ENCODE data around the gene SLC35G3. TPM values are rescaled to one million over a fixed set of nuclear protein-coding genes. Genes with fewer than 3 reads are reported as not detected.
A peak's percentile ranks its signal among the peaks of the same experiment; 100 is the strongest.

The SLC35G3 gene
- total RNA-seq, 5 donors from 2014 or later (not counting 1 experiment from before 2014, with no cell fraction given) = not detected

DNA sequence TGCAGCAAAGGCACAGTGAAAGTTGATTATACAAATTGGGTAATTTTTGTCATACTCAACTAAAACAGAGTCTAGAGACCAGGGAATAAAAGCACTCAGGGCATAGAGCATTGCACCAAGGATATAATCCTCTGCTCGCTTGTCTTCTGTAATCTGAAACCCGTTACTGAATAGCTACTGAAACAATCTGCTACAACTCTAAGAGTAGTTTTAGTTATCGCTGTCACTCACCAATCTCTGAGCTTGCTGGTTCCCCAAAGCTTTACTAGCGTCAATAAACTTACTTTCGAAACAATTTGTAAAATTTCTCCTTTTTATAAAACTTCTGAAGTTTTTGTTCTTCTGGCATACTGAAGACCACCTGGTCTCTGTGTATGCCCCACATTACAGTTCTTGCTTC is 22.9 kb upstream of the SLC35G3 start:
- 71% methylated on average over 3 of the region's 5 CpGs for whole genome bisulfite sequencing (ENCODE audit: insufficient coverage)
- Mint-ChIP-seq H3K4me1 (peaks cover 76 to 93% (median 87%) of the 10 kb centered on the region in 3 donors), H3K27ac (peak overlapping the region; percentile 97 to 99), H3K9me3 (no peaks in the 10 kb centered on the region), H3K36me3 (peaks cover 7% of the 10 kb centered on the region), H3K27me3 (no peaks in the 10 kb centered on the region), H3K4me3 (peak overlapping the region in 1 of 3 donors; percentile 76)
- DNase-seq = no peak
- ATAC-seq (replicated peaks in 1 of 4) = no peak
- H3K36me3 ChIP-seq (ENCODE audit: control insufficient read depth in 2 of 2, extremely low read depth in 1 of 2, insufficient read depth in 1 of 2, low read length in 1 of 2) = no peaks in the 10 kb centered on the region
- H3K27me3 ChIP-seq (replicated peaks in 1 of 2; ENCODE audit: control insufficient read depth in 2 of 2, extremely low read depth in 1 of 2, insufficient read depth in 2 of 2, low read length in 1 of 2) = no peaks in the 10 kb centered on the region
- ChIA-PET CTCF (interaction anchor here in 1 of 2 donors (0.6 kb wide), 1 partner anchor 204 kb away, joined by 7 read pairs; no protein-coding TSS in a partner anchor), POLR2A (interaction anchor here in 1 of 2 donors (0.7 kb wide), 1 partner anchor 77 kb away, joined by 3 read pairs; no protein-coding TSS in a partner anchor)
- H3K4me1 ChIP-seq (ENCODE audit: control insufficient read depth in 1 of 2, extremely low read depth in 1 of 2, insufficient read depth in 2 of 2, low read length in 2 of 2) = peaks cover 61 to 72% of the 10 kb centered on the region in 2 experiments
- peak overlapping the region; percentile 88 for H3K27ac ChIP-seq (ENCODE audit: low read length)
- H3K9me3 ChIP-seq = no peaks in the 10 kb centered on the region
- no peak overlapping the region for H3K4me3 ChIP-seq (ENCODE audit: control insufficient read depth in 1 of 2, extremely low read depth in 1 of 2, low read length in 1 of 2)

DNA sequence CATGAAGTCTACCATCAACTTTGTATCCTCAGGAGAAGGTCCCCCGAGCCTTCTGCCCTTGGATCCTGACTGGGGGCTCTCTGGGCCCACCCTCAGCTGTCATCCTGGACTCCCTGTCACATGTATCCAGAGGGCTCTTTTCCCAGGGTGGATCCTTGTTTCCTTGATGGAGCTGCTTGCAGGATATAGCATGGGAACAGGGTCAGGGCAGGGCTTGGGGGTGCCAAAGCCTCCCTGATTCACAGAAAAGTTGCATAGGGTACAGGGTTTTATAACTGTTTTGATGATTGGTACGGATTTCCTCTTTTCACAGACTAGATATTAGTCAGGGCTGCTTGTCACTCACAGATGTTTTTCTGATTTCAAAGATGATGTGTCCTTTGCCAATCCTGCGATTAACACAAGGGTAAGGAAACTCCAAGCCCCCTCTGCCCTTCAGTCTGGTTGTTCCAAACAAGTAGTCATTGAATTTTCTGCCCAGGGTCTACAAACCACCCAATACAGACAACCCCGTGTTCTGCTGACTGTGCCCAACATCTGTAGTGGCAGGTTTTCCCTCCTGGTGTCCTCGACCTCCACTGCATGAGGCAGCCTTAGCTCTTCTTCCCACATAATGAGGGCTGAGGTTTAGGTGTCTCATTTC is 20.6 kb upstream of the SLC35G3 start:
- peak overlapping the region; percentile 88 for H3K27ac ChIP-seq (ENCODE audit: low read length)
- 0% methylated on average over 1 of the region's 5 CpGs for WGBS (ENCODE audit: insufficient coverage)
- H3K4me1 ChIP-seq (ENCODE audit: control insufficient read depth in 1 of 2, extremely low read depth in 1 of 2, insufficient read depth in 2 of 2, low read length in 2 of 2) = peaks cover 69 to 81% of the 10 kb centered on the region in 2 experiments
- peaks cover 0 to 5% (median 0%) of the 10 kb centered on the region in 3 donors for H3K9me3 Mint-ChIP-seq
- peak in 25 of 35 experiments; percentile 2 to 61 (median 22) for DNase-seq
- no peaks in the 10 kb centered on the region for H3K9me3 ChIP-seq
- ATAC-seq (replicated peaks in 1 of 4) = peak; percentile 53 to 67 (median 64)
- peak overlapping the region; percentile 73 to 76 (median 74) for H3K4me3 Mint-ChIP-seq
- H3K36me3 ChIP-seq (ENCODE audit: control insufficient read depth in 2 of 2, extremely low read depth in 1 of 2, insufficient read depth in 1 of 2, low read length in 1 of 2) = no peaks in the 10 kb centered on the region
- ChIA-PET CTCF (interaction anchor here in 1 of 2 donors (0.5 to 2.0 kb wide), 12 partner anchors 25 to 398 kb away, joined by 3 to 13 read pairs (median 4); no protein-coding TSS in a partner anchor), POLR2A (interaction anchor here (0.9 to 2.1 kb wide), 7 partner anchors 24 to 307 kb away, joined by 3 to 11 read pairs (median 5); partner anchors contain the start of gene SLFN5 (in 1 of the 2))
- H3K36me3 Mint-ChIP-seq = peaks cover 4% of the 10 kb centered on the region
- H3K27ac Mint-ChIP-seq = peak overlapping the region; percentile 97 to 99
- peak overlapping the region; percentile 34 to 45 for H3K4me3 ChIP-seq (ENCODE audit: control insufficient read depth in 1 of 2, extremely low read depth in 1 of 2, low read length in 1 of 2)
- peaks cover 87 to 91% (median 90%) of the 10 kb centered on the region in 3 donors for H3K4me1 Mint-ChIP-seq
- H3K27me3 Mint-ChIP-seq = no peaks in the 10 kb centered on the region
- H3K27me3 ChIP-seq (replicated peaks in 1 of 2; ENCODE audit: control insufficient read depth in 2 of 2, extremely low read depth in 1 of 2, insufficient read depth in 2 of 2, low read length in 1 of 2) = no peaks in the 10 kb centered on the region

DNA sequence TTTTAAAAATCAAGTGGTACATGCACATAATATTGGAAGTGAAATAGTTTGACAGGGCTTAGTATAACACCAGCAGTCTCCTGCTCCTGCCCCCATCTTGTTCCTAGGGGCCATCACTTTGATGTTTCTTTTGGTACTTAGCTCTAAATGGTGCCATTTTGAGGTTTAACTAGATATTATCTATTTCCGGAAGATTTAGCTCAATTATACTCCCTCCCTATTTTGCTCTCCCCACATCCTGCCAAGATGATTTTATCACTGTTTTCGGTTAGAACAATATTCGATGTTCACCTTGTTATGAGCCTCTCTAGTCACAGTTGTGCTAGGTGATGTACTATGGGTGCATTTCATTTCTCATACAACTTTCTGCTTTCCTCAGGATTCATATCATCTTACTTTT is 20.0 kb upstream of the SLC35G3 start:
- Histone ChIP-seq H3K27me3 (replicated peaks in 1 of 2; ENCODE audit: control insufficient read depth in 2 of 2, extremely low read depth in 1 of 2, insufficient read depth in 2 of 2, low read length in 1 of 2) (no peaks in the 10 kb centered on the region), H3K36me3 (ENCODE audit: control insufficient read depth in 2 of 2, extremely low read depth in 1 of 2, insufficient read depth in 1 of 2, low read length in 1 of 2) (no peaks in the 10 kb centered on the region), H3K27ac (ENCODE audit: low read length) (peak overlapping the region; percentile 88), H3K4me3 (ENCODE audit: control insufficient read depth in 1 of 2, extremely low read depth in 1 of 2, low read length in 1 of 2) (peak overlapping the region; percentile 34 to 45), H3K9me3 (no peaks in the 10 kb centered on the region), H3K4me1 (ENCODE audit: control insufficient read depth in 1 of 2, extremely low read depth in 1 of 2, insufficient read depth in 2 of 2, low read length in 2 of 2) (peaks cover 63 to 77% of the 10 kb centered on the region in 2 experiments)
- ATAC-seq (replicated peaks in 1 of 4) (peak; percentile 82 to 87 (median 83)), DNase-seq (peak in 31 of 35 experiments; percentile 12 to 89 (median 38))
- no CpG with 5 or more reads among the region's 3 CpGs for WGBS (ENCODE audit: insufficient coverage)
- H3K27ac Mint-ChIP-seq = peak overlapping the region; percentile 97 to 99
- ChIA-PET POLR2A (interaction anchor here (0.5 to 2.1 kb wide), 11 partner anchors 25 to 308 kb away, joined by 3 to 11 read pairs (median 4); partner anchors contain the start of gene SLFN5 (in 2 of the 2)), CTCF (interaction anchor here in 1 of 2 donors (0.5 to 2.0 kb wide), 10 partner anchors 25 to 398 kb away, joined by 3 to 13 read pairs (median 4); no protein-coding TSS in a partner anchor)
- H3K4me1 Mint-ChIP-seq = peaks cover 87 to 91% (median 90%) of the 10 kb centered on the region in 3 donors
- peak overlapping the region; percentile 73 to 76 (median 74) for H3K4me3 Mint-ChIP-seq
- H3K36me3 Mint-ChIP-seq = peaks cover 4% of the 10 kb centered on the region
- no peaks in the 10 kb centered on the region for H3K27me3 Mint-ChIP-seq
- H3K9me3 Mint-ChIP-seq = peaks cover 0 to 5% (median 0%) of the 10 kb centered on the region in 3 donors

DNA sequence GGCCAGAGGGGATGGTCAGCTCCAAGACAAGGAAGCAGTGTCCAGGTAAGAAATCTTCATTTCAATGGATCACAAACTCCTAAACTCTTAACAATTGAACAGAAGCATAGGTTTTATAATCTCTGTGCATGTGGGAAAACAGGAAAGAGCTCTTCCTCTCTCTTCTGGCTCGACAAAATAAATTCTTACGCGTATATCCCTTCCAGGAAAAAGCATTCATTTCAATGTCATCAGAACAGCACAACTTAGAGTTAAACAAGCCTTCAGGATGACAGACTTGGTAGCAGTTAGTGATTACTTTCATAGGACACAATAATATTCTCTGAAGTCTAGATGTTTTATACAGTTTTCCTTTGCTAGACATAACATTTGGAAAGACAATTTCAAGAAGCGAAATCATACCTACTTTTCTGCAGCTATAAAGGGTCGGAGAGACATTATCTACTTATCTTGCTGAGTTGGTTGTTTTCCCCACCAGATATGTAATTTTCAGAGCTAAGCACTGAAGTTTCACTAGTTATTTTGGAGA is 19.3 kb upstream of the SLC35G3 start:
- ChIA-PET POLR2A (interaction anchor here (0.5 to 2.1 kb wide), 14 partner anchors 25 to 321 kb away, joined by 3 to 11 read pairs (median 4); partner anchors contain the start of genes SLFN5 (in 2 of the 2) and RFFL (in 1 of the 2)), CTCF (interaction anchor here (0.5 to 2.0 kb wide), 9 partner anchors 26 to 399 kb away, joined by 3 to 13 read pairs (median 4); no protein-coding TSS in a partner anchor)
- Mint-ChIP-seq H3K4me1 (peaks cover 87 to 91% (median 90%) of the 10 kb centered on the region in 3 donors), H3K27ac (peak overlapping the region; percentile 97 to 99), H3K4me3 (peak overlapping the region; percentile 73 to 76 (median 74)), H3K27me3 (no peaks in the 10 kb centered on the region), H3K9me3 (peaks cover 0 to 5% (median 0%) of the 10 kb centered on the region in 3 donors), H3K36me3 (peaks cover 4% of the 10 kb centered on the region)
- Histone ChIP-seq H3K27ac (ENCODE audit: low read length) (peak overlapping the region; percentile 88), H3K4me1 (ENCODE audit: control insufficient read depth in 1 of 2, extremely low read depth in 1 of 2, insufficient read depth in 2 of 2, low read length in 2 of 2) (peaks cover 61 to 71% of the 10 kb centered on the region in 2 experiments), H3K36me3 (ENCODE audit: control insufficient read depth in 2 of 2, extremely low read depth in 1 of 2, insufficient read depth in 1 of 2, low read length in 1 of 2) (no peaks in the 10 kb centered on the region), H3K9me3 (no peaks in the 10 kb centered on the region), H3K4me3 (ENCODE audit: control insufficient read depth in 1 of 2, extremely low read depth in 1 of 2, low read length in 1 of 2) (peak overlapping the region in 1 of 2 donors; percentile 14), H3K27me3 (replicated peaks in 1 of 2; ENCODE audit: control insufficient read depth in 2 of 2, extremely low read depth in 1 of 2, insufficient read depth in 2 of 2, low read length in 1 of 2) (no peaks in the 10 kb centered on the region)
- no CpG with 5 or more reads among the region's 5 CpGs for WGBS (ENCODE audit: insufficient coverage)
- ATAC-seq (replicated peaks in 1 of 4) (no peak), DNase-seq (peak in 1 of 35 experiments; percentile 24)

GRCh38 chr17:35212668-35213067 is 18.5 kb upstream of the SLC35G3 start:
- H3K4me3 Mint-ChIP-seq = peak overlapping the region; percentile 15 to 76 (median 32)
- no peaks in the 10 kb centered on the region for H3K27me3 Mint-ChIP-seq
- Histone ChIP-seq H3K36me3 (ENCODE audit: control insufficient read depth in 2 of 2, extremely low read depth in 1 of 2, insufficient read depth in 1 of 2, low read length in 1 of 2) (no peaks in the 10 kb centered on the region), H3K27me3 (replicated peaks in 1 of 2; ENCODE audit: control insufficient read depth in 2 of 2, extremely low read depth in 1 of 2, insufficient read depth in 2 of 2, low read length in 1 of 2) (no peaks in the 10 kb centered on the region), H3K27ac (ENCODE audit: low read length) (peak overlapping the region; percentile 88), H3K4me3 (ENCODE audit: control insufficient read depth in 1 of 2, extremely low read depth in 1 of 2, low read length in 1 of 2) (no peak overlapping the region), H3K4me1 (ENCODE audit: control insufficient read depth in 1 of 2, extremely low read depth in 1 of 2, insufficient read depth in 2 of 2, low read length in 2 of 2) (peaks cover 53 to 67% of the 10 kb centered on the region in 2 experiments), H3K9me3 (no peaks in the 10 kb centered on the region)
- H3K36me3 Mint-ChIP-seq = peaks cover 4% of the 10 kb centered on the region
- H3K9me3 Mint-ChIP-seq = peaks cover 0 to 5% (median 0%) of the 10 kb centered on the region in 3 donors
- ChIA-PET POLR2A (interaction anchor here (0.6 to 1.4 kb wide), 3 partner anchors 30 to 322 kb away, joined by 3 to 4 read pairs (median 3); partner anchors contain the start of gene SLFN5 (in 1 of the 2)), CTCF (interaction anchor here in 1 of 2 donors (0.5 to 0.6 kb wide), 2 partner anchors 28 to 323 kb away, joined by 3 to 4 read pairs; no protein-coding TSS in a partner anchor)
- peaks cover 82 to 86% (median 84%) of the 10 kb centered on the region in 3 donors for H3K4me1 Mint-ChIP-seq
- ATAC-seq (replicated peaks in 1 of 4) = no peak
- WGBS (ENCODE audit: insufficient coverage) = 48% methylated on average over 2 of the region's 4 CpGs
- no peak for DNase-seq
- H3K27ac Mint-ChIP-seq = peak overlapping the region; percentile 97 to 99
